Epithelial cell of prostate (primary cell): Measurements from ENCODE around the gene TSPAN9.

Experiments used
- DNase-seq: peaks from one replicate; pipeline ENCODE4 v3.0.0-alpha.2; 2011; ENCODE audit warnings: low read depth, low spot score
- H3K27ac ChIP-seq: fragments of 450-650 bp; 2 replicates; pipeline ENCODE4 v1.5.1; 2017; ENCODE audit warnings: mild to moderate bottlenecking

Gene TSPAN9

DNA sequence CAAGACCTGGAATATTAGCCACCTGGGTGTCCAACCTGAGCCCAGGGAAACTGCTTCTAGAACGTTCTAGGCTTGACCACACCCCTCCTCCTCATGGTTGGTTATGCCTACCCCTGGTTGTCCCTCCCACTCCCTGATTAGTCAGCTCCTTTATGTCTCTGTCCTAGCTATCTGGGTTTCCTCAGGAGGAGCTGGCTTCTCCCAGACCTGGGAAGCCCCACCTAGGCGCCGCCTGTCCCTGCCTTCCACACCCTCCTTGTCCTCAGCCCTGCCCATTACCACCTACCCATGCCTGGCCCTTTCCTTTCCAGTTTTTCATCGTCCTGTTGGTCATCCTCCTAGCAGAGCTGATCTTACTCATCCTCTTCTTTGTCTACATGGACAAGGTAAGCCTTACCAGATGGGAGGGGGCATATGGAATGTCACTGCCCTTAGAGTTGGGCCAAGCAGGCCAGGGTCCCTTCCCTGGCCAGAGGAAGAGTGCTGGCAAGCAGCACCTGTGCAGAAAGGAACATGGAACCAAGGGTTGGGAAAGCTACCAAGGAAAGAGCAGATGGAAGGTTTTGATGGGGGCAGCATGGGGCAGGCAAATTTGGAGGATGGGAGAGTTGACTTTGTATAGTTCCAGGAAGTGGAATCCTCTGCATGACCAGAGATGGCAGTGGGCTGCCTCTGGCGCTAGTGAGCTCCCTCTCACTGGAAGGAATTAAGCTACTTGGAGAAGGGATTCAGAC lies 201.7 kb downstream of the TSPAN9 start:
- H3K27ac ChIP-seq: no peak overlapping the region
- no peak for DNase-seq

- DNase-seq: no peak
- no peak overlapping the region for H3K27ac ChIP-seq
Measured at GRCh38 chr12:3279415-3279780, 202.2 kb downstream of the TSPAN9 start.

- no peak overlapping the region for H3K27ac ChIP-seq
- DNase-seq: no peak
Measured at GRCh38 chr12:3279832-3280231, 202.7 kb downstream of the TSPAN9 start.

GRCh38 chr12:3280967-3281366 lies 203.8 kb downstream of the TSPAN9 start:
- H3K27ac ChIP-seq: no peak overlapping the region
- no peak for DNase-seq

DNA sequence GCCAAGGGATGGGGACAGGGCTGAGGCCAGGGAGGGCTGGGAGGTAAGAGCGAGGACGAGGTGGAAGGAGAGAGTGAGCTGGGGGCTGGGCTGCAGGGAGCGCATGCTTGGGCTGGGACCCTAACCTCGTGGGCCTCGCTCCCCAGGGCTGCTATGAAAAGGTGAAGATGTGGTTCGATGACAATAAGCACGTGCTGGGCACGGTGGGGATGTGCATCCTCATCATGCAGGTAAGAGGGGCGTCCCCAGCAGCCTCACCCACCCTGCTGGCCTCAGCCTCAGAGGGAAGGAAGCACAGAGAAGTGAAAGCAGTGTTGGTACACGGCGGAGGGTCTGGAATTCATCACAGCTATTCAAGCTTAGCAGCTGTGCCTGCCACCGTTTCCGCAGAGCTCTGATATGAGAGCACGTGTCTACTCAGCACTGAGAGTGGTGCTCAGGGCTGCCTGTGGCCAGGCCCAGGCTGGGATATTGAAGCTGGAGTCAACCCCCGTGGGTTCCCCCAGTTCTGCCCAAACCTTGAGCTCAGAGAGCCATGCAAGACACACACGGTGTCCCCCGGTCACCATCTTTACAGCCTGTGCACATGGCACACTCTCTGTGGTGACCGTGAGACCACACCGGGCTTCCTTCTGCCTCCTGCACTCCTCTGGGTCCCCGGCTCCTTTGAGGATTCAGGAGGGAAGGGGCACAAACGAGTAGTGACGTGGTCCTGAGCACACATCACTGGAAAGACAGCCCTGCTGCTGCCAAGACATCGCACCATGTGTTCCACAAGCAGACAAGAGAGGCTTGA lies 204.6 kb downstream of the TSPAN9 start:
- DNase-seq: no peak
- no peak overlapping the region for H3K27ac ChIP-seq

GRCh38 chr12:3282384-3282670 lies 205.1 kb downstream of the TSPAN9 start:
- no peak for DNase-seq
- no peak overlapping the region for H3K27ac ChIP-seq

DNA sequence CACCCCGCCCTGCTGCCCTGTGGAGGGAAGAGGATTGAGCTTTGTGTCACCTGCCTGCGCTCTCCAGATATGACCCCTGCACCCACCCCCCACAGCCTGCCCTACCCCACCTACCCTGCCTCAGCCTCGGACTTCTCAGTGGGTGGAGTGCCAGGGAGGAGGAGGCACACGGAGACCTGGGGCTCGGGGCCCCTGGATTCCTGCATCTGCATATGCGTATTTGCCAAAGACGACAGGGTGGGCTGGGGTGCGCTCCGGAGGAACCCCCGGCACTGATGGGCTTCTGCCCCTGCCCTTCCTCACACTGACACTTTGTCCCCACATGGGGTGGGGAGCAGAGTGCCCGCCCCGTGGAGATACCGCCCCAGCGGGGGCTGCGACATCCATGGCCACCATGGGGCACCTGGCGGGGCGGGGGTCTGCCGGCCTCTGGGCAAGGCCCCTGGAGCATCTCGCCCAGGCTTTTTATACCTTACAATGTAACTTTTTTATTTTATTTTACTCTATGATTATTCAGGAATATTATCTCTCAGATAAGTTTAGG lies 206.0 kb downstream of the TSPAN9 start:
- H3K27ac ChIP-seq: no peak overlapping the region

GRCh38 chr12:3284405-3284804 lies 207.2 kb downstream of the TSPAN9 start:
- no peak overlapping the region for H3K27ac ChIP-seq
- DNase-seq: no peak

More for the DNA sequence above, 206.0 kb downstream of the TSPAN9 start:
- DNase-seq: no peak

DNA sequence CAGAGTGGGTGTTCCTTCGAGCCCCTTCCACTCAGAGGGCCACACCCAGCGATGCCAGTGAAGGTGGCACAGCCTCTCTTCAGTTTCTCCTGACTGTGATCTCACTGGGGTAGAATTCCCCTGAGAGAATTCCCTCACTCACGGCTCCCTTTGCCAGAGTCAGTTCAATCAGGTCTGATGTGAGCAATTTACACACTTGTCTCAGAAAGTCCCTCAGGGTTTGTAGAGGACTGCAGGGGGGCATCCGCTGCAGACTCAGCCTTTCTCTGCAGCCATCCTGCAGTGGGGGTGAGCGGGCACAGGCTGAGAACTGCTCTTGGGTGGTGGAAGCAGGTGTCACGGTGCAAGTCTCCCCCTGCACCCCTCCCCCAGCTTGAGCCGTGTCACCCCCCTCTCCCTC lies 208.4 kb downstream of the TSPAN9 start:
- H3K27ac ChIP-seq: no peak overlapping the region
- no peak for DNase-seq

DNA sequence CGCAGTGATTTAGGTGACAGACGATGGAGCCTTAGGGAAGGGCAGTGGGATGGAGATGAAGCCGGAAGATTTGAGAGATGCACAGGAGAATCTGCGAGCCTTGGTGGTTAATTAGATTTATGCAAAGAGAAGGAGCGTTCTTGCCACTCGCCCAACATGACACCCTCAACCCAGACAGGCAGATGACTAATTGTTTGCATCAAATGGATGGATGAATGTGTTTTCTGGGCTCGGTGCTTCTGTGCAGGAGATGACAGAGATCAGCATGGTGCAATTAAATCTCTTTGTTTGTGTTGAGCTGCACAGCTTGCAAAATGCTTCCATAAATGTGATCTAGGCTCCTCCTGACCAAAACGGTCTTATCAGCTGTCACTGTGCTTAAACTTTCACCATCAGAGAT lies 211.5 kb downstream of the TSPAN9 start:
- no peak overlapping the region for H3K27ac ChIP-seq
- no peak for DNase-seq

DNA sequence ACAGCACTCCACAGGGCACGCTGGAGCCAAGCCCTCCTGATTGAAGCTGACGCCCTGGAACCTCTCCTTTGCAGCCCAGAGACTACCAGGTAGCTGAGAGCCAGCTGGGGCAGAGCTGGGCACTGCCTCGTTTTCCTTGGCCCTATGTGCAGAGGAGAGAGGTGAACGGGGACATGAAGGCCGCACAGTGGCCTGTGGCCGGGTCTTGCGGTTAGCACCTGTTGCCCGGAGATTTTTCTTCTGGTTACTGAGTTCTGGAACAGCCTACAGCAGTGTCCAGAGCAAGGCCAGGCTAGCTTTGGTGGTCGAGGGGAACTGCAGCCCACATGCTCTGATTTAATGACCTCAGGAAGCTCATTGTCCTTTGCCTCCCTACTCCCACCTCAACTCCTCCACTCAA lies 212.5 kb downstream of the TSPAN9 start:
- no peak overlapping the region for H3K27ac ChIP-seq
- no peak for DNase-seq

DNA sequence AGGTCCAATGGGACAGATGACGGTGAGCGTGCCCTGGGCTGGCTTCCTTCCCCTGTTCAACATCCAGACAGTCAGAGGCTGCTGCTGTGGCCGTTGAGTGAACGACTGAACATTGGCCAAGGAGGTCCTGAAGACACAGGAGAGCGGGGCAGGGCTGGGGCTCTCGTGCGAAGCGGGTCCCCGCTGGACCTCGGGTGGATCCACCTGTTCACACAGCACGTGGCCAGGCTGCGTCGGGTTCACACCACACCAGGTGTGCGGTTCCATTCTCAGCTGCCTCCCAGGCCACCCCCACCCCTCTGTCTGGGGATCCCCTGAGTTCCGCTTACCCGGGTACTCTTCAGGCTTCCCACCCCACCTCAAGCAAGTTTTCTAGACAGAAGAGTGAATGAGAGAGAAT lies 214.8 kb downstream of the TSPAN9 start:
- H3K27ac ChIP-seq: no peak overlapping the region
- DNase-seq: no peak

DNA sequence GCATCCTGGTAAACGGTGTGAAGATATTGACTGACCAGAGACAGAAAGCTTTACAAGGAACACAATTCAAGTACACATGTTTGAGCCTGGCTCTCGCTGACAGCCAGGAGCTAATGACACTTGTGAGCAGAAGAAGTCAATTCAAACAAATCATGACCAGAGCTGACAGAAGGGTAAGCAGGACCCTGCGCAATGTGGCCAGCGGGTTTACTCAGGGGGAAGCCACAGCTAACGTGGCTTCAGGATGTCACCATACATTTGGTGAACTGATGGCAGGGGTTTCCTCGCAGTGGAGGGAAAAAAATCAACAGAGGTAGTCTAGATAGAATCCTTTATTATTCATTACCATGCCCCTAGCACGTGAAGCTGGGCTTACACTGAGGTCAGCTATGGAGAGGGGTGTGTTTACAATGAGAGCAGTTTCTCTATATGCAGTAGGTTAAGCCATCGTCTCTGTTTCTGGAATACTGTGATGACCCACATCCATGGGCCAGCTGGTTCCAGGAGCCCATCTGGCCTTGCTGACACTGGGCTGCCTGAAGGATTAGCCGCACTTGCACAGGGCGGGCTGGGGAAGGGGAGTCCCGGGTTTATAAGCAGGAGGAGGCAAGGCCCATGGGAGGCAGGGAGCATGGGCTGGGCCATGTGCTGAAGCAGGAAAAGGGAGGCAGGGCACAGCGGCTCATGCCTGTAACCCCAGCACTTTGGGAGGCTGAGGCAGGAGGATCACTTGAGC lies 215.7 kb downstream of the TSPAN9 start:
- no peak overlapping the region for H3K27ac ChIP-seq

GRCh38 chr12:3293446-3294161 lies 216.4 kb downstream of the TSPAN9 start:
- H3K27ac ChIP-seq: no peak overlapping the region
- DNase-seq: no peak

More for the DNA sequence above, 215.7 kb downstream of the TSPAN9 start:
- DNase-seq: no peak

DNA sequence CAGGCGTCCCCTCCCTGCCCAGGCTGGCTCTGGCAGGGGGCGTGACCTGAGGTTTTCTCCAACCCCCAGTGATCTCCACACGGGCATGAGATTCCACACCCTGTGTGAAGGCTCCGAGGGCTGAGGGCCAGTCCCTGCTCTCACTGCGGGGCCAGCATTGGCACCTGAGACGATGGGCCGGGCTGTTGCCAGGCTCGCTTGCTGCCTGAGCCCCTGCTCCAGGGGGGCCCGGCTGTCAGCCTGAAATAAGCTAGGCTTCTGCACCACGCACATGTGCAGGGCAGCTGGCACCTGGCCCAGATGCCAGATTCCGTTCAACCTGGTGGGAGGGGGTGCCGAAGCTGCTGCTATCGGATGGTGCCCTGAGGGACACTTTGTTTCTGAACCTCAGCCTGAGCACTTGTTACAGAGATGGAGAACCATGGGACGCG lies 217.3 kb downstream of the TSPAN9 start:
- DNase-seq: no peak
- no peak overlapping the region for H3K27ac ChIP-seq

DNA sequence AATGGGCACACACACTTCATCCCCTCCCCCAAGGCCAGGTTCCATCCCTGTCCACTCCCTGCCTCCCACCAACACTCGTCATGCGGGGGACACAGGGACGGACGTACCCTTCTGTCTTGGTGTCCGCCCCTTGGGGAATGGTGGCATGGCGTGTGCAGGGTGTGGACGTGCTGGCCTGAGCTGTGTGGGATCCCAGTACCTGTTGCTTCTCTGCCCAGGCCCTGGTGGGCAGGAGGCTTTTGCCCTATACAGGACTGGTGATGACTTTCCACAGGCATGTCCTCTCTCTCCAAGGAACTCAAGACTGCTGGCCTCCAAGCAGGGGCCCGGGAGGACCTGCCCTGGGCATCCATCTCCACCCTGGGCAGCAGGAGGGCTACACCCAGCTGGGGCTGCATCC lies 218.0 kb downstream of the TSPAN9 start:
- DNase-seq: no peak
- no peak overlapping the region for H3K27ac ChIP-seq

- no peak for DNase-seq
- H3K27ac ChIP-seq: no peak overlapping the region
Measured at GRCh38 chr12:3295646-3296408, 218.6 kb downstream of the TSPAN9 start.

DNA sequence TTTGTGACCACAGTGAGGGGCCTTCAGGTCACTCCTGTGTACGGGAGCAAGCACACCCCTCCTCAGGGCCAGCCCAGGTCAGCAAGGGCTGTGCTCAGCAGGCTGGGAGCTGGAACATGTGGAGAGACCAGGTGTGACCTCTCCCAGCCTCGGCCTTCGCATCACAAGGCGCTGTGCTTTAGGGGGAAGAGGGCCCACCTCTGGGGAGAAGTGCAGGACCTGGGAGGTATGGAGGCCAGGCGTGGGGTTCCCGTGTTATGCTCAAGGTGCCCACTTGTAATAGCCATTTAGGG lies 219.2 kb downstream of the TSPAN9 start:
- DNase-seq: no peak
- no peak overlapping the region for H3K27ac ChIP-seq

DNA sequence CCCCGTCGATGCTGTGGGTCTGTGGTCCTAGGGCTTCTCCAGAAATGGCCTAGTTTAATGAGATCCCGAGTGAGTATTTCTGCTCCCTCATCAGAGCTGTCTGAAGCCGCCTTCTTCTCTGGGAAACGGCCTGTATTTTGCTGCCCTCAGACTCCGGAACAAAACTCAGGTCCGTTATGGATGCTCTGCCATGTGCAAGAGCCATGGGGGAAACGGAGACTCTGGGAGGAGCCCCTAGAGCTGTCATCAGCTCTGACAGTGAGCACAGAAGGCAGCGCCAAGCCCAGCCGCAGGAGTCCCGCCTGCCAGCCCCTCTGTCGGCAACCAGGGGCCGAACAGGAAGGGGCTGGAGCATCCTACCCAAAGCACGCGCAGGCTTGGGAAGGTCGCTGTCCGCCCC lies 221.4 kb downstream of the TSPAN9 start:
- DNase-seq: no peak
- H3K27ac ChIP-seq: no peak overlapping the region
